Measurements from ENCODE around the gene PTDSS2. TPM values are rescaled to one million over a fixed set of nuclear protein-coding genes. Genes with fewer than 3 reads are reported as not detected.
A peak's percentile ranks its signal among the peaks of the same experiment; 100 is the strongest.
"Not testable (repeated sequence)": the region's sequence is repeated elsewhere in the genome, so short reads cannot be mapped to it uniquely, and the experiment has no call there.

PTDSS2 gene
- polyA plus RNA-seq, 4 donors: 9.5 to 20.3 (median 15.4) TPM

- H3K4me3 ChIP-seq (ENCODE audit: low read depth in 1 of 3, low read length in 3 of 3): no peak overlapping the region
- no peak for FAIRE-seq
- 97 to 98% (median 98%) methylated on average over 16 of the region's 16 CpGs for WGBS, 3 donors
Measured at GRCh38 chr11:462107-462890, 12.2 kb downstream of the PTDSS2 start.

DNA sequence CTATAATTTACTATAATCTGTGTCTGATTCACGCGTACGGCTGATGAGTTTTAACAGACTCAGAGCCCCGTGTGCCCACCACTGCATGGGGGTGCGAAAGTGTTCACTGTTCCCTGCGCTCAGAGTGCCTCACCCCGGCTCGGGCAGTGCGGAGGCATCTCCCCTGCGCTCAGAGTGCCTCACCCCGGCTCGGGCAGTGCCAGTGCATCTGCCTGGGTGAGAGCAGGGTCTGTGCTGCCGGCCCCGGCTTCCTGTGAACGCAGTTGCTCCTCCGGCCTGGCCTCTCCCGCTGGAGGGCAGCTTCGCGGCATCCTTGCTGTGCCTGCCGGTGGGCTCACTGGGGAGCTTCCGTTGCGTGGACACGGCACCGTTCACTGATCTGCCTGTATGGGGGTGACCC is 14.2 kb downstream of the PTDSS2 start:
- peaks cover 0 to 55% (median 4%) of the 10 kb centered on the region in 3 donors for H3K36me3 ChIP-seq (ENCODE audit: control insufficient read depth in 3 of 3, insufficient read depth in 2 of 3, low read depth in 1 of 3, low read length in 3 of 3)
- no peak overlapping the region for H3K27ac ChIP-seq (ENCODE audit: low read depth in 1 of 3, low read length in 2 of 3)
- 95 to 97% (median 96%) methylated on average over 22 to 24 of the region's 24 CpGs for WGBS, 3 donors
- no peaks in the 10 kb centered on the region for H3K9me3 ChIP-seq (ENCODE audit: control insufficient read depth in 2 of 2, insufficient read depth in 1 of 2, low read depth in 1 of 2, low read length in 1 of 2)
- no peak overlapping the region for H3K4me3 ChIP-seq (ENCODE audit: low read depth in 1 of 3, low read length in 3 of 3)
- no peak for FAIRE-seq
- DNase-seq: no peak
- H3K4me1 ChIP-seq (ENCODE audit: control insufficient read depth in 3 of 3, insufficient read depth in 2 of 3, low read depth in 1 of 3, low read length in 2 of 3): peaks cover 0 to 5% (median 0%) of the 10 kb centered on the region in 3 donors
- H3K27me3 ChIP-seq (ENCODE audit: control insufficient read depth in 3 of 3, insufficient read depth in 3 of 3, low read length in 3 of 3): no peaks in the 10 kb centered on the region

More at GRCh38 chr11:462107-462890, 12.2 kb downstream of the PTDSS2 start:
- no peaks in the 10 kb centered on the region for H3K9me3 ChIP-seq (ENCODE audit: control insufficient read depth in 2 of 2, insufficient read depth in 1 of 2, low read depth in 1 of 2, low read length in 1 of 2)
- peaks cover 0 to 63% (median 4%) of the 10 kb centered on the region in 3 donors for H3K36me3 ChIP-seq (ENCODE audit: control insufficient read depth in 3 of 3, insufficient read depth in 2 of 3, low read depth in 1 of 3, low read length in 3 of 3)
- H3K27me3 ChIP-seq (ENCODE audit: control insufficient read depth in 3 of 3, insufficient read depth in 3 of 3, low read length in 3 of 3): no peaks in the 10 kb centered on the region
- peaks cover 0 to 5% (median 0%) of the 10 kb centered on the region in 3 donors for H3K4me1 ChIP-seq (ENCODE audit: control insufficient read depth in 3 of 3, insufficient read depth in 2 of 3, low read depth in 1 of 3, low read length in 2 of 3)
- H3K27ac ChIP-seq (ENCODE audit: low read depth in 1 of 3, low read length in 2 of 3): no peak overlapping the region
- DNase-seq: no peak

GRCh38 chr11:465896-466530 is 15.9 kb downstream of the PTDSS2 start:
- DNase-seq: no peak
- no peaks in the 10 kb centered on the region for H3K27me3 ChIP-seq (ENCODE audit: control insufficient read depth in 3 of 3, insufficient read depth in 3 of 3, low read length in 3 of 3)
- no peak overlapping the region for H3K27ac ChIP-seq (ENCODE audit: low read depth in 1 of 3, low read length in 2 of 3)
- 84 to 89% (median 85%) methylated on average over 9 of the region's 9 CpGs for WGBS, 3 donors
- peaks cover 0 to 6% (median 5%) of the 10 kb centered on the region in 3 donors for H3K4me1 ChIP-seq (ENCODE audit: control insufficient read depth in 3 of 3, insufficient read depth in 2 of 3, low read depth in 1 of 3, low read length in 2 of 3)
- H3K9me3 ChIP-seq (ENCODE audit: control insufficient read depth in 2 of 2, insufficient read depth in 1 of 2, low read depth in 1 of 2, low read length in 1 of 2): no peaks in the 10 kb centered on the region
- FAIRE-seq: no peak
- H3K4me3 ChIP-seq (ENCODE audit: low read depth in 1 of 3, low read length in 3 of 3): no peak overlapping the region
- peaks cover 0 to 38% (median 2%) of the 10 kb centered on the region in 3 donors for H3K36me3 ChIP-seq (ENCODE audit: control insufficient read depth in 3 of 3, insufficient read depth in 2 of 3, low read depth in 1 of 3, low read length in 3 of 3)

GRCh38 chr11:468036-468435 is 18.0 kb downstream of the PTDSS2 start:
- Histone ChIP-seq H3K27ac (ENCODE audit: low read depth in 1 of 3, low read length in 2 of 3) (peak overlapping the region in 1 of 3 donors; percentile 28), H3K36me3 (ENCODE audit: control insufficient read depth in 3 of 3, insufficient read depth in 2 of 3, low read depth in 1 of 3, low read length in 3 of 3) (peaks cover 0 to 31% (median 0%) of the 10 kb centered on the region in 3 donors), H3K4me3 (ENCODE audit: low read depth in 1 of 3, low read length in 3 of 3) (no peak overlapping the region), H3K4me1 (ENCODE audit: control insufficient read depth in 3 of 3, insufficient read depth in 2 of 3, low read depth in 1 of 3, low read length in 2 of 3) (peaks cover 0 to 6% (median 5%) of the 10 kb centered on the region in 3 donors), H3K27me3 (ENCODE audit: control insufficient read depth in 3 of 3, insufficient read depth in 3 of 3, low read length in 3 of 3) (no peaks in the 10 kb centered on the region), H3K9me3 (ENCODE audit: control insufficient read depth in 2 of 2, insufficient read depth in 1 of 2, low read depth in 1 of 2, low read length in 1 of 2) (no peaks in the 10 kb centered on the region)
- DNase-seq (no peak), FAIRE-seq (no peak)
- 82 to 90% (median 88%) methylated on average over 12 of the region's 12 CpGs for WGBS, 3 donors

DNA sequence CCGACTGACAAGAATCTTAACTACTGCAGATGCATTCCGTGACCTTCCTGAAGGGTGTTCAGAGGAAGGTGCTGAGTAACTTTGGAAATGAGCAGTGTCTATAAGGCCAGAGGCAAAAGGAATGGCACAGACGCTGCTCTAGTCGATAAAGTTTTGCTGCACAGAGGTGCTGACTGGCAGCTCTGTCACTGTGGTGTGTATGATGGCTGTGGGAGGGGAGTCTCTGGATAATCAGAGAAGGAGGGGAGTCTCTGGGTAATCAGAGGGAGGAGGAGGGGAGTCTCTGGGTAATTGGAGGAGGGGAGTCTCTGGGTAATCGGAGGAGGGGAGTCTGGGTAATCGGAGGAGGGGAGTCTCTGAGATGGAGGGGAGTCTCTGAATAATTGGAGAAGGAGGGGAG is 18.4 kb downstream of the PTDSS2 start:
- no peak for FAIRE-seq
- peak overlapping the region in 1 of 3 donors; percentile 58 for H3K27ac ChIP-seq (ENCODE audit: low read depth in 1 of 3, low read length in 2 of 3)
- WGBS, 3 donors: 81 to 91% (median 83%) methylated on average over 6 of the region's 6 CpGs

GRCh38 chr11:469026-469683 is 19.1 kb downstream of the PTDSS2 start:
- not testable (repeated sequence) for H3K9me3 ChIP-seq (ENCODE audit: control insufficient read depth in 2 of 2, insufficient read depth in 1 of 2, low read depth in 1 of 2, low read length in 1 of 2); H3K27me3 ChIP-seq (ENCODE audit: control insufficient read depth in 3 of 3, insufficient read depth in 3 of 3, low read length in 3 of 3); FAIRE-seq; H3K4me1 ChIP-seq (ENCODE audit: control insufficient read depth in 3 of 3, insufficient read depth in 2 of 3, low read depth in 1 of 3, low read length in 2 of 3); DNase-seq
- peak overlapping the region in 1 of 3 donors; percentile 19 for H3K4me3 ChIP-seq (ENCODE audit: low read depth in 1 of 3, low read length in 3 of 3)
- WGBS, 3 donors: 23 to 38% (median 35%) methylated on average over 17 to 19 of the region's 19 CpGs
- peaks cover 0 to 38% (median 0%) of the 10 kb centered on the region in 3 donors for H3K36me3 ChIP-seq (ENCODE audit: control insufficient read depth in 3 of 3, insufficient read depth in 2 of 3, low read depth in 1 of 3, low read length in 3 of 3)
- H3K27ac ChIP-seq (ENCODE audit: low read depth in 1 of 3, low read length in 2 of 3): peak overlapping the region; percentile 22 to 71 (median 56)

More for the DNA sequence above, 18.4 kb downstream of the PTDSS2 start:
- Histone ChIP-seq H3K4me1 (ENCODE audit: control insufficient read depth in 3 of 3, insufficient read depth in 2 of 3, low read depth in 1 of 3, low read length in 2 of 3) (peaks cover 0 to 6% (median 5%) of the 10 kb centered on the region in 3 donors), H3K36me3 (ENCODE audit: control insufficient read depth in 3 of 3, insufficient read depth in 2 of 3, low read depth in 1 of 3, low read length in 3 of 3) (peaks cover 0 to 36% (median 0%) of the 10 kb centered on the region in 3 donors), H3K9me3 (ENCODE audit: control insufficient read depth in 2 of 2, insufficient read depth in 1 of 2, low read depth in 1 of 2, low read length in 1 of 2) (no peaks in the 10 kb centered on the region), H3K27me3 (ENCODE audit: control insufficient read depth in 3 of 3, insufficient read depth in 3 of 3, low read length in 3 of 3) (no peaks in the 10 kb centered on the region), H3K4me3 (ENCODE audit: low read depth in 1 of 3, low read length in 3 of 3) (no peak overlapping the region)
- DNase-seq: no peak

DNA sequence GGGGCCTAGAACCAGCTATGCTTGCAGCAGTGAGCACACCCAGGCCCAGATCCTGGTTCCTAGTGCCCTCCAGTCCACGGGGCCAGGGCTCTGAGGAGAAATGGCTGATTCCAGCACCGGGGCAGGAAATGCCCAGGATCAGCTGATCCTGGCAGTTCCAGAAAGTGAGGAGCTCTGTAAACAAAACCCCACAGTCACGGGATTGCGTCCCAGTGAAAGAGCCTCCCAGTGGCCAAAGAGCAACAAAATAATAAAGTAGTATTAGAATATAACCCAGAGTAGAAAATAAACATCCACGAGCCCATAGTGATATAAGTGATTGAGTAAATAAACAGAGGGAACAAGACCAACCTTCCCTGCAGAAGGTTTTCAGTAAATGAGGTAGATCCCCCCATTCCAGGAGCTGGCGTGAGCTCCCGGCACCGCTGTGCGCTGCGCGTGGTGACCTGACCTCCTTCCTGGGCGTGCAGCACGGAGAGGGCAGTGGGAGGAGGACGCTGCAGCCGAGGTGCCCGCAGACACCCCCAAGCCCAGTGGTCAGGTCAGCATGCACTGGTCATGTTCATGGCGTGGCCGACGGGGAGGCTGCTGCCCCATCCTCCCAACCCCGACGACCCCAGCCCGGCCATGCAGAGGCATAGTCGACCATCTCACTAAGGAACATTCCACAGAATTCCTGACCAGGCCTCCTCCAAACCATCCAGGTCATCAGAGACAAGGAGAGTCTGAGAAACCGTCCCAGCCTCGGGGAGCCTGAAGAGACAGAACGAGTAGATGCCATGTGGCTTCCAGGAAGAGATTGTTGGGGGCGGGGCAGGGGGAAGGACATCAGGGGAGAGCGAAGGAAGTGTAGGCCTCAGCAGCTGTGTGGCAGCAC is 19.8 kb downstream of the PTDSS2 start:
- Histone ChIP-seq H3K36me3 (ENCODE audit: control insufficient read depth in 3 of 3, insufficient read depth in 2 of 3, low read depth in 1 of 3, low read length in 3 of 3) (peaks cover 0 to 34% (median 0%) of the 10 kb centered on the region in 3 donors), H3K4me1 (ENCODE audit: control insufficient read depth in 3 of 3, insufficient read depth in 2 of 3, low read depth in 1 of 3, low read length in 2 of 3) (peaks cover 0 to 6% (median 5%) of the 10 kb centered on the region in 3 donors), H3K27me3 (ENCODE audit: control insufficient read depth in 3 of 3, insufficient read depth in 3 of 3, low read length in 3 of 3) (no peaks in the 10 kb centered on the region), H3K27ac (ENCODE audit: low read depth in 1 of 3, low read length in 2 of 3) (peak overlapping the region; percentile 22 to 71 (median 56)), H3K4me3 (ENCODE audit: low read depth in 1 of 3, low read length in 3 of 3) (peak overlapping the region in 1 of 3 donors; percentile 19), H3K9me3 (ENCODE audit: control insufficient read depth in 2 of 2, insufficient read depth in 1 of 2, low read depth in 1 of 2, low read length in 1 of 2) (no peaks in the 10 kb centered on the region)
- peak; percentile 66 to 93 for DNase-seq
- 68 to 71% (median 69%) methylated on average over 27 to 28 of the region's 28 CpGs for WGBS, 3 donors
- no peak for FAIRE-seq
